ENCODE results near the gene DPH7. TPM values are rescaled to one million over a fixed set of nuclear protein-coding genes. Genes with fewer than 3 reads are reported as not detected.

Gene DPH7
- total RNA-seq, 1 experiment from 2014 or later = 35.9 TPM

DNA sequence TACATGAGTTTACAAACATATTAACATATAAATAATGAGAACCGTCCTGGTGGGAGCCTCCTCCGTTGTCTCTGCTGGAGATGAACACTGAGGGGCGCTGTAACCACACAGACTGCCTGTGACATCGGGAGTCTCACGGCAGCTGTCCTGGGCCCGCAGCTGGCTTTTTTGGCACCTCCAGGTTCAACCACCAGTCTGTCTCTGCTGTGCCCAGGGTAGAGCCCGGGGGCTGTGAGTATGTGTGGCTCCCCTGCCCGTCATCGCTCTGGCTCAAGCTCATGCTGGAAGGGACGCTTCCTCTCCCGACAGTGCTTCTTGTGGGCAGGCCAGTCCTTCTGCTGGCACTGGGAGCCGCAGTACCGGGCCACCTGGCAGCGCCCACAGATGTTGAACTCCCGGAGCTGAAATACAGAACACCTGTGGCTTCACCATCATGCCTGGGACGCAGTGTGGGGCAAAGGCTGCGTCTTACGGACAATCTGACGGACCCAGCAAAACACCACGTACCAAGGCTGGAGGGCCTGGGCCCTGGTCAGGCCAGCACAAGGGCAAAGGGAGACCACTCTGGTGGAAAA is 3.6 kb upstream of the DPH7 start:
- ATAC-seq = no peak
- no peak overlapping the region for H3K4me3 ChIP-seq (ENCODE audit: low read depth in 2 of 2, low read length in 2 of 2)
- H3K27me3 ChIP-seq (ENCODE audit: control insufficient read depth, insufficient read depth, low read length) = no peaks in the 10 kb centered on the region
- intact Hi-C loops (cut with micrococcal nuclease; ENCODE audit: unreplicated experiment) (no loop called here), in situ Hi-C loops (cut with HindIII; ENCODE audit: low pct_unique_long_range_greater_than_20kb, low sequenced_read_pairs) (no loop called here)
- no peaks in the 10 kb centered on the region for H3K9me3 ChIP-seq (ENCODE audit: control insufficient read depth, insufficient read depth, low read depth, low read length)
- BruUV-seq (replicated peaks) = no TSS peak
- H3K27ac ChIP-seq (ENCODE audit: low read length) = no peak overlapping the region
- TF ChIP-seq, protein P1, sequence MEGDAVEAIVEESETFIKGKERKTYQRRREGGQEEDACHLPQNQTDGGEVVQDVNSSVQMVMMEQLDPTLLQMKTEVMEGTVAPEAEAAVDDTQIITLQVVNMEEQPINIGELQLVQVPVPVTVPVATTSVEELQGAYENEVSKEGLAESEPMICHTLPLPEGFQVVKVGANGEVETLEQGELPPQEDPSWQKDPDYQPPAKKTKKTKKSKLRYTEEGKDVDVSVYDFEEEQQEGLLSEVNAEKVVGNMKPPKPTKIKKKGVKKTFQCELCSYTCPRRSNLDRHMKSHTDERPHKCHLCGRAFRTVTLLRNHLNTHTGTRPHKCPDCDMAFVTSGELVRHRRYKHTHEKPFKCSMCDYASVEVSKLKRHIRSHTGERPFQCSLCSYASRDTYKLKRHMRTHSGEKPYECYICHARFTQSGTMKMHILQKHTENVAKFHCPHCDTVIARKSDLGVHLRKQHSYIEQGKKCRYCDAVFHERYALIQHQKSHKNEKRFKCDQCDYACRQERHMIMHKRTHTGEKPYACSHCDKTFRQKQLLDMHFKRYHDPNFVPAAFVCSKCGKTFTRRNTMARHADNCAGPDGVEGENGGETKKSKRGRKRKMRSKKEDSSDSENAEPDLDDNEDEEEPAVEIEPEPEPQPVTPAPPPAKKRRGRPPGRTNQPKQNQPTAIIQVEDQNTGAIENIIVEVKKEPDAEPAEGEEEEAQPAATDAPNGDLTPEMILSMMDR (IDR thresholded peaks at IDR 0.05) = peak; percentile 69; the same call in 1 of the 2 replicates
- TF ChIP-seq SIN3A (IDR thresholded peaks at IDR 0.05; ENCODE audit: borderline replicate concordance, insufficient read depth, low read depth, low read length) = no peak
- POLR2A ChIA-PET = no interaction called here
- peaks cover under 1% of the 10 kb centered on the region; the same call in 1 of the 2 replicates for H3K4me1 ChIP-seq (ENCODE audit: control insufficient read depth, insufficient read depth, low read length)
- no peak for DNase-seq (ENCODE audit: low read depth, low spot score)
- CTCF ChIA-PET = interaction anchor here (1.1 kb wide), 1 partner anchor 25 kb away, joined by 3 read pairs; no protein-coding TSS in a partner anchor
- H3K36me3 ChIP-seq (ENCODE audit: control insufficient read depth, insufficient read depth, low read length) = no peaks in the 10 kb centered on the region; the same call in 1 of the 2 replicates

DNA sequence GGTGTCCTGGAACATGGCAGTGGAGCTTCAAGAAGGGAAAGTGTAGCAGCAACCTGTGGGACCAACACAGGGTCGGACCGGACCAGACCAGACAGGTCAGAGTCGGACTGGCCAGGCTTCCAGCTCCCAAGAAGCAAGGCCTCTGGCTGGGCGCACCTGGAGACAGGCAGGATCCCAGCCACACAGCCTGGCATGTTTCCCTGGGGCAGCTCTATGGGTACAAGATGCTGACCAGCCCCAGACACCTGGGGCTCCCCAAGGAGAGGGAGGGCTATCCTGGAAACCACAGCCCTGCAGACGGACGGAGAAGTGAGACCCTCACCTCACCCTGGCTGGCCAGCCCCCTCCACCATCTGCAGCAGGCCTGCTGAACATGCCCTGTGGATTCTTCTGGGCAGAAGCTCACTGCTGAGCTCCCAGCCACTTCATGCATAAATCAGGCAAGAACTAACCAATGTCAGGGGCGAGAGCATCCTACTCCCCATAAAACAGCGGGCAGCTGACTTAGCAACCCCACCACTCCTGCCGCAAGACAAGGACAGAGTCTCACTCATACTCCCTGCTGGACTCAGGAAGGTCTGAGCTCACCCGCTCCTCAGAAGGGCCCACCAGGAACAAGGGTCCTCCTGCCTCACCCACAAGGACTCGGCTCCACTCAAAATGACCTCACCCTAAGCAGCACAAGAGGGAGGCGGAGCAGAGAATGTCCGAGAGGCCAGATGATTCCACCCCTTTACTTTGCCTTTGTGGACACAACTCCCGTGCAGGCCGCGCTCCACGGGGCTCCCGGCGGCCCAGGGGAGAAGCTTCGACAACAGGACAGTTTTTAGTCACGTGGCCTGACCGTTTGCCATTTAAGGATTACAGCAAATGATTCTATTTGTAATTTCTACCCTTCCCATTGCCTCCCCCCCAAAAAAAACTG is 2.9 kb upstream of the DPH7 start:
- POLR2A ChIA-PET = no interaction called here
- in situ Hi-C loops (cut with HindIII; ENCODE audit: low pct_unique_long_range_greater_than_20kb, low sequenced_read_pairs) = no loop called here
- Histone ChIP-seq H3K27me3 (ENCODE audit: control insufficient read depth, insufficient read depth, low read length) (no peaks in the 10 kb centered on the region), H3K36me3 (ENCODE audit: control insufficient read depth, insufficient read depth, low read length) (no peaks in the 10 kb centered on the region; the same call in 1 of the 2 replicates), H3K27ac (ENCODE audit: low read length) (no peak overlapping the region), H3K4me3 (ENCODE audit: low read depth in 2 of 2, low read length in 2 of 2) (no peak overlapping the region), H3K4me1 (ENCODE audit: control insufficient read depth, insufficient read depth, low read length) (peaks cover 3% of the 10 kb centered on the region; the same call in 1 of the 2 replicates), H3K9me3 (ENCODE audit: control insufficient read depth, insufficient read depth, low read depth, low read length) (no peaks in the 10 kb centered on the region)
- no peak for DNase-seq (ENCODE audit: low read depth, low spot score)
- no peak for ATAC-seq
- CTCF ChIA-PET = interaction anchor here (1.1 kb wide), 1 partner anchor 26 kb away, joined by 3 read pairs; no protein-coding TSS in a partner anchor
- intact Hi-C loops (cut with micrococcal nuclease; ENCODE audit: unreplicated experiment) = no loop called here
- no TSS peak for BruUV-seq (replicated peaks)
- TF ChIP-seq POLR2AphosphoS5 (IDR thresholded peaks at IDR 0.05; ENCODE audit: low read depth, low read length) (no peak), SIN3A (IDR thresholded peaks at IDR 0.05; ENCODE audit: borderline replicate concordance, insufficient read depth, low read depth, low read length) (no peak), TCF7L2 (IDR thresholded peaks at IDR 0.05; ENCODE audit: low read depth, low read length) (no peak)
- TF ChIP-seq, protein P1 (IDR thresholded peaks at IDR 0.05) = no peak
- TF ChIP-seq, protein P2, sequence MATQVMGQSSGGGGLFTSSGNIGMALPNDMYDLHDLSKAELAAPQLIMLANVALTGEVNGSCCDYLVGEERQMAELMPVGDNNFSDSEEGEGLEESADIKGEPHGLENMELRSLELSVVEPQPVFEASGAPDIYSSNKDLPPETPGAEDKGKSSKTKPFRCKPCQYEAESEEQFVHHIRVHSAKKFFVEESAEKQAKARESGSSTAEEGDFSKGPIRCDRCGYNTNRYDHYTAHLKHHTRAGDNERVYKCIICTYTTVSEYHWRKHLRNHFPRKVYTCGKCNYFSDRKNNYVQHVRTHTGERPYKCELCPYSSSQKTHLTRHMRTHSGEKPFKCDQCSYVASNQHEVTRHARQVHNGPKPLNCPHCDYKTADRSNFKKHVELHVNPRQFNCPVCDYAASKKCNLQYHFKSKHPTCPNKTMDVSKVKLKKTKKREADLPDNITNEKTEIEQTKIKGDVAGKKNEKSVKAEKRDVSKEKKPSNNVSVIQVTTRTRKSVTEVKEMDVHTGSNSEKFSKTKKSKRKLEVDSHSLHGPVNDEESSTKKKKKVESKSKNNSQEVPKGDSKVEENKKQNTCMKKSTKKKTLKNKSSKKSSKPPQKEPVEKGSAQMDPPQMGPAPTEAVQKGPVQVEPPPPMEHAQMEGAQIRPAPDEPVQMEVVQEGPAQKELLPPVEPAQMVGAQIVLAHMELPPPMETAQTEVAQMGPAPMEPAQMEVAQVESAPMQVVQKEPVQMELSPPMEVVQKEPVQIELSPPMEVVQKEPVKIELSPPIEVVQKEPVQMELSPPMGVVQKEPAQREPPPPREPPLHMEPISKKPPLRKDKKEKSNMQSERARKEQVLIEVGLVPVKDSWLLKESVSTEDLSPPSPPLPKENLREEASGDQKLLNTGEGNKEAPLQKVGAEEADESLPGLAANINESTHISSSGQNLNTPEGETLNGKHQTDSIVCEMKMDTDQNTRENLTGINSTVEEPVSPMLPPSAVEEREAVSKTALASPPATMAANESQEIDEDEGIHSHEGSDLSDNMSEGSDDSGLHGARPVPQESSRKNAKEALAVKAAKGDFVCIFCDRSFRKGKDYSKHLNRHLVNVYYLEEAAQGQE (IDR thresholded peaks at IDR 0.05; ENCODE audit: insufficient read depth in 1 of 2, low read depth in 2 of 2, low read length in 1 of 2) = no peak
